Measurements from ENCODE around the gene EIF5AL1.
"Not testable (repeated sequence)": the region's sequence is repeated elsewhere in the genome, so short reads cannot be mapped to it uniquely, and the experiment has no call there.

Gene EIF5AL1

GRCh38 chr10:79511891-79512583 is at the start of gene EIF5AL1:
EIF5AL1 (plus strand) TSS chr10:79512533; CDS start chr10:79512650, 117 bp downstream.
- DNase-seq: not testable (repeated sequence)

- DNase-seq: no peak
Observed at GRCh38 chr10:79463578-79464496, 48.5 kb upstream of the EIF5AL1 start.

GRCh38 chr10:79465341-79465740 is 47.0 kb upstream of the EIF5AL1 start:
- no peak for DNase-seq

GRCh38 chr10:79468015-79468560 is 44.2 kb upstream of the EIF5AL1 start:
- DNase-seq: no peak

DNA sequence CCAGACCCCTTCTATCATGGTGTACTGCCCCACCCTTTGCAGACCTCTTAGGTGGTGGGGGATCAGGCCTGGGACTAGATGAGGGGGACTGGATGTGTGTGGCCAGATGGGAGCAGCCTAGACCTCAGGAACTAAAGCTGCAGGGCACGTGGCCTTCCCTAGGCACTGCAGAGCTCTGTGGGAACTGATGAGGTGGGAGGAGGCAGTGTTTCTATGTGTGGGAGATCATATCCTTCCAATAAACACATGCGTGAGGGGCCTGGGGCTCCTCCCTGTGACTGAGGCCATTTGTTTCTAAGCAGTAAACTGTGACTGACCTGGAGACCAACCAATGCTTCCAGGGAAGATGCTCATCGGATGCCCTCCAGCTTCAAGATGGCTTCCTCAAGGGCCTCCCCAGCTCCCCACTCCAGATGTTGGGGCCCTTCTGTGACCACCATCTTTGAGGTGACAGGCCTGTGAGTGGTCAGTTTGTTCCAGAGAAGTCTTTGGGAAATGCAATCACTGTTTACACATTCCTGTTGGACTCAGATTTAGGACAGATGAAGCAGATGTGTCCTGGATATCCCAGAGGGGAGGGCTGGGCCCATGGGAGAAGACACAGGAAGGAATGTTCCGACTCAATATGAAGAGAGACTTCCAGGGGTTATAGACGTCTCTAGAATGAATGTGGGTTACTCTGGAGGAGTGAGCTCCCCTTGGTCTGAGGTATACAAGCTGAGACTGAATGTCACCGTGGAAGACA is 43.3 kb upstream of the EIF5AL1 start:
- no peak for DNase-seq

DNA sequence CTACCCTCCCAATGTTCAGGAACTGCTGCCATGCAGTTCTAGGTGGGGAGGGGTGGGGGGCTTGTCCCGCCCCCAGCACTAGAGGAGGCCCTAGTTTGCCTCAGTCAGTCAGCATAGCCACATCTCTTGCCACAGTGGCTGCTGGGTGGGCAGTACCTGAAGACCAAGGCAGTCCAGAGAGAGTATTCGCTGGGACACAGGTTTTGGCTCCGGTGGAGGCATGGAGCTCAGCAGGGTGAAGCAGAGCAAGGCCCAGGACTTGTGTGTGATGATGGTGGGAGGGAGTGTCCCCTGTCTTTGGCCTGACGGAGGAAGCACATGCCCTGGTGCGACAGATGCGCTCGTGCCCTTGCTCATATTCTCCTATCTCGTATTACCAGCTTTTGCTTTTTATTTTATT is 42.2 kb upstream of the EIF5AL1 start:
- no peak for DNase-seq

GRCh38 chr10:79471776-79472175 is 40.6 kb upstream of the EIF5AL1 start:
- no peak for DNase-seq

DNA sequence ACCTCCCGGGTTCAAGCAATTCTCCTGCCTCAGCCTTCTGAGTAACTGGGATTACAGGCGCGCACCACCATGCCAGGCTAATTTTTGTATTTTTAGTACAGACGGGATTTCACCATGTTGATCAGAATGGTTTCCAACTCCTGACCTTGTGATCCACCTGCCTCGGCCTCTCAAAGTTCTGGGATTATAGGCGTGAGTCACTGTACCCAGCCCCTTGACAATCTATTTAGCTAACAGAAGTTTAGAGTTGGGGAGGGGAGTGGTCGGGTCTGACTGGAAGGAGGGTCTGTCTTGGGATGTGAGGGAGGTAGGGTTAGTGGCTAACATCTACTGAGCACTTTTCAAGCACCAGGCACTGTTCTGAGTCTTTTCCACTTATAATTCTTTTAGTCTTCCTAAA is 39.9 kb upstream of the EIF5AL1 start:
- DNase-seq: no peak

- DNase-seq: peak in 1 of 51 donors; percentile 22
Observed at GRCh38 chr10:79472951-79473350, 39.4 kb upstream of the EIF5AL1 start.

DNA sequence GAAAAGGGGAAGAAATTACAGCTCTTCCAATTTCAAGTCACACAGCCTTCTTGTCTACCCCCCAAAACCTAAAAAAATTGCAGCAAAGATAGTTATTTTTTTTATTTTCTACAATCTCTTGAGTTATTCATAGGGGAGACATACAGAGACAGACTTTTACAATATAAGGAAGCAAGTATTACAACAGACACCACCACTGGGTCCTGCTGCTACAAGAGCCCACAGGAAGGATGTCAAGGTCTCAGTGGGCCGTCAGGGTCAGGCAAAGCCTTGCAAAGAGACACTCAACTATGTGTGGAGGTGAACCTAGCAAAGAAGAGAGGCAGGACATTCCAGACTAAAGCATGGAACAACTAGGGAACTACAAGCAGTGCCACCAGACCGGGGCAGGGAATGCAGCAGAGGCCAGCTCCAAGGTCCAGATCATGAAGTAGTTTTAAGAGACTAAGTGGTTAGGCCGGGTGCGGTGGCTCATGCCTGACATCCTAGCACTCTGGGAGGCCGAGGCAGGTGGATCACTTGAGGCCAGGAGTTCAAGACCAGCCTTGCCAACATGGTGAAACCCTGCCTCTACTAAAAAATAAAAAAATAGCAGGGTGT is 38.7 kb upstream of the EIF5AL1 start:
- DNase-seq: no peak

DNA sequence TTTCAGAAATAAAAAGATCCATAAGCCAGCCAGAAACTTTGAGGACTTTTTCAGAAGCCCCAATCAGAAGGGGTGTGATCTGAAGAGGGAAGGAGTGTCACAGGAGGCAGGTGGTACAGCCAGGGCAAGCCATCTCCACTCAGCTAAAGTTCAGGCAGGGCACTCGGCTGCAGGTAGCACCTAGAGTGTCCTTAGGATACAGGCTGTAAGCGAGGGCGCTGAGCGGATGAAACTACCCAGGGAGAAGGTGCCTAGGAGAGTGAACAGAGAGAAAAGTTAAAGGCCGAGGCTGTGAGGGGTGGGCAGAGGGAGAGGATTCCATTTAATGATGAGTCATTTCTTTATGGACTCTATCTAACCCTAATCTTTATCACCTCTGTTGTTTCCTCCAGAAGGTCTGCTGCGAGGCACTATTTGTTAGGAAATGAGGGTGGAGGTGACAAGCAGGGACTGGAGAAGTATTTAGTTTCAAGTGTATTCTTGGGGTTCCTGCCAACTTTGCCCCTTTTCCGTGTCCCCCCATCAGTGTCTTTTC is 37.1 kb upstream of the EIF5AL1 start:
- DNase-seq: no peak

DNA sequence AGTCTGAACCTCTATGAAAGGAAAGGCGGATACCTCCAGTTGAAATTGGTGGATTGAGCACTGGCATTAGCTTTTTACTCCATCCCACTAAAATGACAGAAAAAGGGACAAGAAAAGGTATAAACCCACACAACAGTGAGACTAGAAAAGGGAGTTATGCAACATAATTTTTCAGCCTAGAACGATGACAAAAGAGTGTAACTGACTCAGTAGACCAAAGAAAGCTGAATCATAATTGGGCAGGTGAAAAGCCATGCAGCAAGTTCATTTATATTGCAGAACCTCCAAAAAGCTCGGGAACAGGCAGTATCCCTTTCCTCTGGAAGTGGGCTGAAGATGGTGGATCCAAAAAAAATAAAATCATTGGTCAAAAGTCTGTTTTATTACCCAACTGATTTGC is 36.5 kb upstream of the EIF5AL1 start:
- DNase-seq: no peak

GRCh38 chr10:79476645-79477044 is 35.7 kb upstream of the EIF5AL1 start:
- DNase-seq: no peak

DNA sequence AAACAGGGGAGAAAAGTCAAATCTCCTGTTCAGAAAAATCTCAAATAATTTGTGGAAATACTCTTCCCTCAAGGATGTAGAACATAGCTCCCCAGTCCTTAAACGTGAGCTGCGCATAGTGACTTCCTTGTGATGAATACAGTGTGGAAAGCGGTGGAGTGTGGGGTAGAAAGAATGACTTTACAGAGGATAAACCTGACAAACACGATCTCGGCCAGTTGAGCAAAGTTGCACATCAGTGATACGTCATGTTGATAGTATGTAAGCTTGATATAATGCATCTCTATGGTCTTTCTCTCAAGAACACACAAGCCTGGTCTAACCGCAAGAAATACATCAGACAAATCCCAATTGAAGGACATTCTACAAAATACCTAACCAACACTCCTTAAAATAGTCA is 34.9 kb upstream of the EIF5AL1 start:
- DNase-seq: no peak

DNA sequence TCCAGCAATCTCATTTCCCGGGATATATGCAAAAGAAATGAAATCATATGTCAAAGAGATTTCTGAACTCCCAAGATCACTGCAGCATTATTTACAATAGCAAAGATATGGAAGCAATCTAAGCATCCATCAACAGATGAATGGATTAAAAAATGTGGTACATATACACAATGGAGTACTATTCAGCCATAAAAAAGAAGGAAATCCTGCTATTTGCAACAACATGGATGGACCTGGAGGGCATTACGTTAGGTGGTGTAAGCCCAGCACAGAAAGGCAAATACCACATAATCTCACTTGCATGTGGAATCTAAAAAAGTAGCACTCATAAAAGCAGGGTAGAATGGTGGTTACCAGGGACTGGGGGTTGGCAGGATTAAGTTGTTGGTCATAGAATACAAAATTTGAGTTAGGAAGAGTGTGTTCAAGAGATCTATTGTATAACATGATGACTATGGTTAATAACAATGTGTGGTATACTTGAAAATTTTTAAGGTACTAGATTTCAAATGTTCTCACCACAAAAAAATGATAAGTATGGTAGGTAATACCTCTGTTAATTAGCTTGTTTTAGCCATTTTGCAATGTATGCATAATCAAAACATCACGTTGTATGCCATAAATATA is 32.9 kb upstream of the EIF5AL1 start:
- no peak for DNase-seq

GRCh38 chr10:79482304-79482703 is 30.0 kb upstream of the EIF5AL1 start:
- DNase-seq: no peak

DNA sequence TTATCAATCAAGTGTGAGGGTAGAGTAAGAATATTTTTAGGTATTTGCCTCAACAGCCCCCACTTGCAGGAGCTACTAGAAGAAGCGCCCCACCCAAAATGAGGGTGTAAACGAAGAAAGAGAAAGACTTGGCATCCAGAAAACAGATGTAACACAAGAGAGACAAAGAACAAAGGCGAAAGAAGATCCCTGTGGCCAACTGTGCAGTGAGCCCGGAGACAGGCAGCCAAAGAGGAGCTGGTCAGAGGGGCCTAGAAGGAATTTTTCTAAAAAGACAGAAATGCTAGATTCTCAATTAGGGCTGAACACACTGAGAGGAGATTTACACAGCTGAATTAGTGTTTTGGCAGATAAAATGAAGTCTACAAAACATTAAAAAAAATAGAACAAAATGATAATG is 29.6 kb upstream of the EIF5AL1 start:
- no peak for DNase-seq

DNA sequence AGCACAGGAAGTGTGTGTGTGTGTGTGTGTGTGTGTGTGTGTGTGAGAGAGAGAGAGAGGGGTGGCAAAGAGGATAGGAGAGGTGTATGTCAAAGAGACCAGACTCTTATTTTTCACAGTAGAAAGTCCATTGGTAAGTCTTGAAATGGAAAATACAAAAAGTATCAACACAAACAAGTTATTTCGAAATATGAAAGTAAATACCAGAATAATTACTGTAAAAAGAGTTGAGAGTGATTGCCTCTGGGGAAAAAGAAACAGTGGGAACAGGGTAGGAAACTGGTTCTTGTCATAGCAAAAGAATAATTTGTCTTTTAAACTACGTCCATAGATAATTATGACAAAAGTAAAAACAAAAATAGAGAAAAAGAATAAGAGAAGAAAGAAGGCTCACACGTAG is 29.0 kb upstream of the EIF5AL1 start:
- no peak for DNase-seq

DNA sequence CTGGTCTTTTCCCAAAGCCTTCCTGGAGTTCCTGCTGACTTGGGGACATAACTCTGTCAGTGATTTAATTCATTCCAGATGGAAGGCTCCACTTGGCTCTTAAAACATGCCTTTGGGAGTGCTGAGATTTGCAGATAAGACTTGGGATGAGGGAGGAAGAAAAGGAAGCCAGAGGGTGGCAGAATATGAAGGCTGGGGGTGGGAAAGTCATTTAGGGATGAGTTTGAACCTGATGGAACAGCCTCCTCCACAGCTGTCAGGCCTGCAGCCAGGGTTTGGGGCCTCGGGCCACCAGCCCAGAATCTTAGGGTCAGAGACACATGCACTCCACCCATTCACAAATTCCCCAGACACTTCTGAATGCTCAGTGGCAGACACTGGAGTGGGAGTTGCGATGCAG is 28.4 kb upstream of the EIF5AL1 start:
- no peak for DNase-seq

- DNase-seq: no peak
Observed at GRCh38 chr10:79484476-79484875, 27.9 kb upstream of the EIF5AL1 start.
